OCI-LY1 (cell line): ENCODE results near the gene MAML2.

Source experiments
- EZH2 ChIP-seq: fragments of 200-600 bp; sonication (generic), shearing (Covaris generic); IDR thresholded peaks from 2 replicates; pipeline ENCODE4 v1.8.0; 2017; ENCODE audit warnings: borderline replicate concordance, mixed run types, mild to moderate bottlenecking, antibody characterized with exemption, low read length, moderate library complexity, mixed read lengths
- TF ChIP-seq, protein P1 (sequence below): fragments of 200-600 bp; sonication (generic), shearing (Covaris generic); IDR thresholded peaks from 2 replicates; pipeline ENCODE4 v1.5.1; 2017; ENCODE audit warnings: mild to moderate bottlenecking, antibody characterized with exemption, low read length, moderate library complexity, mixed read lengths

- TF ChIP-seq EZH2, result no peak
- TF ChIP-seq, protein P1, sequence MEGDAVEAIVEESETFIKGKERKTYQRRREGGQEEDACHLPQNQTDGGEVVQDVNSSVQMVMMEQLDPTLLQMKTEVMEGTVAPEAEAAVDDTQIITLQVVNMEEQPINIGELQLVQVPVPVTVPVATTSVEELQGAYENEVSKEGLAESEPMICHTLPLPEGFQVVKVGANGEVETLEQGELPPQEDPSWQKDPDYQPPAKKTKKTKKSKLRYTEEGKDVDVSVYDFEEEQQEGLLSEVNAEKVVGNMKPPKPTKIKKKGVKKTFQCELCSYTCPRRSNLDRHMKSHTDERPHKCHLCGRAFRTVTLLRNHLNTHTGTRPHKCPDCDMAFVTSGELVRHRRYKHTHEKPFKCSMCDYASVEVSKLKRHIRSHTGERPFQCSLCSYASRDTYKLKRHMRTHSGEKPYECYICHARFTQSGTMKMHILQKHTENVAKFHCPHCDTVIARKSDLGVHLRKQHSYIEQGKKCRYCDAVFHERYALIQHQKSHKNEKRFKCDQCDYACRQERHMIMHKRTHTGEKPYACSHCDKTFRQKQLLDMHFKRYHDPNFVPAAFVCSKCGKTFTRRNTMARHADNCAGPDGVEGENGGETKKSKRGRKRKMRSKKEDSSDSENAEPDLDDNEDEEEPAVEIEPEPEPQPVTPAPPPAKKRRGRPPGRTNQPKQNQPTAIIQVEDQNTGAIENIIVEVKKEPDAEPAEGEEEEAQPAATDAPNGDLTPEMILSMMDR, result no peak
Observed at GRCh38 chr11:96365493-96365892, 22.5 kb upstream of the MAML2 start.
